ENCODE data around the gene OBP2B. TPM values are rescaled to one million over a fixed set of nuclear protein-coding genes. Genes with fewer than 3 reads are reported as not detected.

Gene OBP2B
- total RNA-seq, 1 experiment from 2014 or later = not detected

GRCh38 chr9:133254471-133254870 lies 45.4 kb upstream of the OBP2B start:
- no peaks in the 10 kb centered on the region for H3K9me3 ChIP-seq (ENCODE audit: insufficient read depth, low read depth)
- no peak overlapping the region for H3K4me2 ChIP-seq
- peaks cover 43% of the 10 kb centered on the region for H3K4me1 ChIP-seq (replicated peaks; ENCODE audit: insufficient read depth)
- ChIA-PET POLR2A (ENCODE audit: unreplicated experiment) (no interaction called here), CTCF (no interaction called here)
- peaks cover 36% of the 10 kb centered on the region for H3F3A ChIP-seq (ENCODE audit: insufficient read depth, low read depth)
- BruUV-seq (replicated peaks) = no TSS peak
- H3K27me3 ChIP-seq (ENCODE audit: insufficient read depth, low read depth) = no peaks in the 10 kb centered on the region
- no peaks in the 10 kb centered on the region for H3K36me3 ChIP-seq (ENCODE audit: low read depth)
- H3K4me3 ChIP-seq = no peak overlapping the region
- H3K79me2 ChIP-seq (ENCODE audit: low read depth) = no peaks in the 10 kb centered on the region
- no peak overlapping the region for H3K27ac ChIP-seq
- H4K20me1 ChIP-seq (ENCODE audit: insufficient read depth) = no peaks in the 10 kb centered on the region
- no peak for DNase-seq
- intact Hi-C loops (cut with micrococcal nuclease; ENCODE audit: unreplicated experiment) = no loop called here
- no peaks in the 10 kb centered on the region for H3K9me2 ChIP-seq (ENCODE audit: insufficient read depth)
- H2AFZ ChIP-seq = no peak overlapping the region
- TF ChIP-seq CTCF (conservative IDR thresholded peaks at IDR 0.05) = no peak
- no peak for TF ChIP-seq EZH2 (IDR thresholded peaks at IDR 0.05; ENCODE audit: low read depth)

- Histone ChIP-seq H3K27ac (peak overlapping the region; percentile 45), H3K4me2 (peak overlapping the region; percentile 73), H3K27me3 (ENCODE audit: insufficient read depth, low read depth) (no peaks in the 10 kb centered on the region), H3K9me3 (ENCODE audit: insufficient read depth, low read depth) (no peaks in the 10 kb centered on the region), H4K20me1 (ENCODE audit: insufficient read depth) (no peaks in the 10 kb centered on the region), H3F3A (ENCODE audit: insufficient read depth, low read depth) (peaks cover 36% of the 10 kb centered on the region), H3K9me2 (ENCODE audit: insufficient read depth) (no peaks in the 10 kb centered on the region), H3K36me3 (ENCODE audit: low read depth) (no peaks in the 10 kb centered on the region), H3K79me2 (ENCODE audit: low read depth) (no peaks in the 10 kb centered on the region), H2AFZ (no peak overlapping the region), H3K4me3 (no peak overlapping the region), H3K4me1 (replicated peaks; ENCODE audit: insufficient read depth) (peaks cover 48% of the 10 kb centered on the region)
- no TSS peak for BruUV-seq (replicated peaks)
- TF ChIP-seq EZH2 (IDR thresholded peaks at IDR 0.05; ENCODE audit: low read depth) (no peak), CTCF (conservative IDR thresholded peaks at IDR 0.05) (no peak)
- intact Hi-C loops (cut with micrococcal nuclease; ENCODE audit: unreplicated experiment) = no loop called here
- ChIA-PET POLR2A (ENCODE audit: unreplicated experiment) (interaction anchor here (0.6 to 0.8 kb wide), 2 partner anchors 93 to 94 kb away, joined by 3 to 6 read pairs; partner anchors contain the start of genes MED22 and RPL7A), CTCF (interaction anchor here (0.9 kb wide), 1 partner anchor 15 kb away, joined by 5 read pairs; no protein-coding TSS in a partner anchor)
- DNase-seq = no peak
Measured at GRCh38 chr9:133253268-133253667, 44.2 kb upstream of the OBP2B start.

- intact Hi-C loops (cut with micrococcal nuclease; ENCODE audit: unreplicated experiment) = no loop called here
- peak overlapping the region; percentile 43; the same call in 1 of the 2 replicates for H3K4me3 ChIP-seq
- no peaks in the 10 kb centered on the region for H3K79me2 ChIP-seq (ENCODE audit: low read depth)
- H3K27me3 ChIP-seq (ENCODE audit: insufficient read depth, low read depth) = no peaks in the 10 kb centered on the region
- no TSS peak for BruUV-seq (replicated peaks)
- DNase-seq = peak; percentile 81 to 90
- no peaks in the 10 kb centered on the region for H4K20me1 ChIP-seq (ENCODE audit: insufficient read depth)
- H3K4me1 ChIP-seq (replicated peaks; ENCODE audit: insufficient read depth) = peaks cover 48% of the 10 kb centered on the region
- no peaks in the 10 kb centered on the region for H3K36me3 ChIP-seq (ENCODE audit: low read depth)
- peak overlapping the region; percentile 50; the same call in 1 of the 2 replicates for H2AFZ ChIP-seq
- ChIA-PET CTCF (interaction anchor here (0.6 to 1.1 kb wide), 3 partner anchors 14 to 64 kb away, joined by 3 to 5 read pairs (median 5); no protein-coding TSS in a partner anchor), POLR2A (ENCODE audit: unreplicated experiment) (interaction anchor here (0.6 to 0.8 kb wide), 6 partner anchors 14 to 222 kb away, joined by 3 to 8 read pairs (median 6); partner anchors contain the start of genes MED22 and RPL7A)
- peak overlapping the region; percentile 73 for H3K4me2 ChIP-seq
- H3K9me3 ChIP-seq (ENCODE audit: insufficient read depth, low read depth) = no peaks in the 10 kb centered on the region
- H3K9me2 ChIP-seq (ENCODE audit: insufficient read depth) = no peaks in the 10 kb centered on the region
- peaks cover 36% of the 10 kb centered on the region for H3F3A ChIP-seq (ENCODE audit: insufficient read depth, low read depth)
- no peak for TF ChIP-seq EZH2 (IDR thresholded peaks at IDR 0.05; ENCODE audit: low read depth)
- TF ChIP-seq CTCF (conservative IDR thresholded peaks at IDR 0.05) = no peak
- H3K27ac ChIP-seq = peak overlapping the region; percentile 71
Measured at GRCh38 chr9:133252301-133253020, 43.4 kb upstream of the OBP2B start.

Data from PC-9 (cell line).